CD4-positive, alpha-beta memory T cell (primary cell): Measurements from ENCODE around the gene TSPAN10. TPM values are rescaled to one million over a fixed set of nuclear protein-coding genes. Genes with fewer than 3 reads are reported as not detected.
A peak's percentile ranks its signal among the peaks of the same experiment; 100 is the strongest.

ENCODE experiments used
- CTCF ChIA-PET: fragments of 350-600 bp; sonication (Branson Sonifier 250); formaldehyde crosslinking; loops from one replicate; lab custom pipeline; 2021; ENCODE audit warnings: inconsistent platforms; ENCODE audit not compliant: partially characterized antibody; lab: Charles Lee
- POLR2A ChIA-PET: fragments of 350-600 bp; sonication (Branson Sonifier 250); formaldehyde crosslinking; loops from one replicate; lab custom pipeline; 2021; ENCODE audit not compliant: partially characterized antibody; lab: Charles Lee
- DNase-seq, 5 donors: peaks; one replicate each; pipeline versions ENCODE4 v3.0.0 to v3.0.0-alpha.2; 2020 to 2022; ENCODE audit warnings: mixed read lengths in 1 of 5
- H3K27ac ChIP-seq: one replicate; pipeline ENCODE4 v1.7.0; 2013; ENCODE audit warnings: low read depth, low read length
- H3K27me3 ChIP-seq: 2 replicates; pipeline ENCODE4 v1.7.0; 2013; ENCODE audit warnings: mild to moderate bottlenecking, low read length, moderate library complexity; ENCODE audit not compliant: insufficient read depth
- H3K36me3 ChIP-seq: 2 replicates; pipeline ENCODE4 v1.7.0; 2013; ENCODE audit warnings: mild to moderate bottlenecking, low read length, moderate library complexity; ENCODE audit not compliant: insufficient read depth
- H3K4me1 ChIP-seq: 2 replicates; pipeline ENCODE4 v1.7.0; 2013; ENCODE audit warnings: mild to moderate bottlenecking, low read length, moderate library complexity; ENCODE audit not compliant: insufficient read depth
- H3K4me3 ChIP-seq, 2 donors: one replicate each; pipeline ENCODE4 v1.7.0; 2013; ENCODE audit warnings: low read length in 2 of 2, mild to moderate bottlenecking in 1 of 2
- H3K9me3 ChIP-seq, 2 donors: one replicate each; pipeline ENCODE4 v1.7.0; 2013; ENCODE audit warnings: low read length in 2 of 2, control low read depth in 1 of 2; ENCODE audit not compliant: control insufficient read depth in 1 of 2
- H3K27ac Mint-ChIP-seq, 7 donors: one replicate each; pipeline ENCODE4 v1.8.0; 2020 to 2021; ENCODE audit warnings: mixed read lengths in 7 of 7, mild to moderate bottlenecking in 6 of 7, inconsistent platforms in 3 of 7, moderate library complexity in 3 of 7
- H3K27me3 Mint-ChIP-seq, 2 donors: one replicate each; pipeline ENCODE4 v1.8.0; 2020 to 2021; ENCODE audit warnings: mixed read lengths in 2 of 2
- H3K36me3 Mint-ChIP-seq, 2 donors: one replicate each; pipeline ENCODE4 v1.8.0; 2020 to 2021; ENCODE audit warnings: mixed read lengths in 2 of 2, inconsistent platforms in 1 of 2, mild to moderate bottlenecking in 1 of 2
- H3K4me1 Mint-ChIP-seq, 4 donors: one replicate each; pipeline ENCODE4 v1.8.0; 2020 to 2021; ENCODE audit warnings: mixed read lengths in 4 of 4, mild to moderate bottlenecking in 1 of 4
- H3K4me3 Mint-ChIP-seq, 8 donors: one replicate each; pipeline ENCODE4 v1.8.0; 2020 to 2021; ENCODE audit warnings: mixed read lengths in 8 of 8, mild to moderate bottlenecking in 7 of 8, moderate library complexity in 6 of 8, inconsistent platforms in 3 of 8
- H3K9me3 Mint-ChIP-seq, 8 donors: one replicate each; pipeline ENCODE4 v1.8.0; 2020 to 2021; ENCODE audit warnings: mixed read lengths in 8 of 8, mild to moderate bottlenecking in 5 of 8, inconsistent platforms in 3 of 8, moderate library complexity in 1 of 8
- intact Hi-C: fragments of 100-400 bp; cut with micrococcal nuclease; formaldehyde crosslinking; loops from one replicate; pipeline ENCODE4 v1.15.1; 2023
- polyA plus RNA-seq, 2 donors: library from polyadenylated mRNA; unstranded; fragments of 300-500 nt; fragmentation: Illumina TruSeq; gene quantifications; one replicate each; pipeline ENCODE4 v1.2.3, GENCODE V29; 2021
- total RNA-seq, 2 experiments: library from RNA; stranded (reverse); gene quantifications; one replicate each; pipeline ENCODE4 v1.2.3, GENCODE V29; 2021

TSPAN10 gene
- total and polyA plus RNA-seq, 4 experiments from 2014 or later = 0.10 to 1.2 (median 0.65) TPM

- no peak overlapping the region for H3K27ac Mint-ChIP-seq
- H3K4me1 ChIP-seq = no peaks in the 10 kb centered on the region
Observed at GRCh38 chr17:81644976-81645952, 8.3 kb downstream of the TSPAN10 start.

GRCh38 chr17:81646869-81647600 is 10.0 kb downstream of the TSPAN10 start:
- no peaks in the 10 kb centered on the region for H3K4me1 ChIP-seq
- H3K27ac ChIP-seq = no peak overlapping the region
- Mint-ChIP-seq H3K27me3 (peaks cover 11 to 16% of the 10 kb centered on the region in 2 donors), H3K9me3 (peaks cover 0 to 4% (median 0%) of the 10 kb centered on the region in 8 donors), H3K4me3 (no peak overlapping the region), H3K27ac (peak overlapping the region in 1 of 7 donors; percentile 41), H3K4me1 (peaks cover 0 to 5% (median 3%) of the 10 kb centered on the region in 4 donors), H3K36me3 (no peaks in the 10 kb centered on the region)
- H3K4me3 ChIP-seq = no peak overlapping the region
- intact Hi-C loops = no loop called here
- DNase-seq = no peak
- ChIA-PET CTCF (no interaction called here), POLR2A (no interaction called here)
- H3K36me3 ChIP-seq = no peaks in the 10 kb centered on the region
- no peaks in the 10 kb centered on the region for H3K27me3 ChIP-seq
- H3K9me3 ChIP-seq = no peaks in the 10 kb centered on the region

More at GRCh38 chr17:81644976-81645952, 8.3 kb downstream of the TSPAN10 start:
- ChIA-PET CTCF (no interaction called here), POLR2A (no interaction called here)
- H3K36me3 ChIP-seq = no peaks in the 10 kb centered on the region
- H3K27me3 ChIP-seq = no peaks in the 10 kb centered on the region
- intact Hi-C loops = no loop called here
- Mint-ChIP-seq H3K4me3 (no peak overlapping the region), H3K36me3 (no peaks in the 10 kb centered on the region), H3K4me1 (no peaks in the 10 kb centered on the region), H3K9me3 (peaks cover 0 to 4% (median 0%) of the 10 kb centered on the region in 8 donors), H3K27me3 (peaks cover 6 to 11% of the 10 kb centered on the region in 2 donors)
- no peak for DNase-seq
- no peak overlapping the region for H3K4me3 ChIP-seq
- H3K27ac ChIP-seq = no peak overlapping the region
- no peaks in the 10 kb centered on the region for H3K9me3 ChIP-seq

GRCh38 chr17:81647640-81648012 is 10.6 kb downstream of the TSPAN10 start:
- H3K4me3 Mint-ChIP-seq = no peak overlapping the region
- POLR2A ChIA-PET = no interaction called here
- Histone ChIP-seq H3K4me1 (no peaks in the 10 kb centered on the region), H3K27me3 (no peaks in the 10 kb centered on the region), H3K4me3 (no peak overlapping the region), H3K27ac (no peak overlapping the region), H3K36me3 (no peaks in the 10 kb centered on the region), H3K9me3 (no peaks in the 10 kb centered on the region)
- intact Hi-C loops = no loop called here
- DNase-seq = no peak
- CTCF ChIA-PET = no interaction called here
- H3K27ac Mint-ChIP-seq = no peak overlapping the region
- no peaks in the 10 kb centered on the region for H3K36me3 Mint-ChIP-seq
- peaks cover 0 to 5% (median 3%) of the 10 kb centered on the region in 4 donors for H3K4me1 Mint-ChIP-seq
- peaks cover 11 to 16% of the 10 kb centered on the region in 2 donors for H3K27me3 Mint-ChIP-seq
- H3K9me3 Mint-ChIP-seq = peaks cover 0 to 4% (median 0%) of the 10 kb centered on the region in 8 donors

- DNase-seq = no peak
- no peak overlapping the region for H3K4me3 ChIP-seq
- Mint-ChIP-seq H3K9me3 (peaks cover 0 to 4% (median 0%) of the 10 kb centered on the region in 8 donors), H3K27me3 (peaks cover 11 to 16% of the 10 kb centered on the region in 2 donors), H3K27ac (no peak overlapping the region), H3K4me3 (no peak overlapping the region), H3K4me1 (peaks cover 0 to 5% (median 3%) of the 10 kb centered on the region in 4 donors), H3K36me3 (no peaks in the 10 kb centered on the region)
- no peak overlapping the region for H3K27ac ChIP-seq
- no peaks in the 10 kb centered on the region for H3K9me3 ChIP-seq
- H3K36me3 ChIP-seq = no peaks in the 10 kb centered on the region
- CTCF ChIA-PET = no interaction called here
- H3K27me3 ChIP-seq = no peaks in the 10 kb centered on the region
- intact Hi-C loops = no loop called here
- H3K4me1 ChIP-seq = peaks cover 4% of the 10 kb centered on the region
- POLR2A ChIA-PET = no interaction called here
Observed at GRCh38 chr17:81648013-81648706, 11.2 kb downstream of the TSPAN10 start.

GRCh38 chr17:81648707-81649085 is 11.7 kb downstream of the TSPAN10 start:
- Mint-ChIP-seq H3K27ac (no peak overlapping the region), H3K36me3 (no peaks in the 10 kb centered on the region), H3K4me1 (peaks cover 3 to 9% (median 5%) of the 10 kb centered on the region in 4 donors), H3K27me3 (peaks cover 14 to 19% of the 10 kb centered on the region in 2 donors), H3K4me3 (no peak overlapping the region), H3K9me3 (peaks cover 0 to 4% (median 0%) of the 10 kb centered on the region in 8 donors)
- intact Hi-C loops = no loop called here
- no peaks in the 10 kb centered on the region for H3K27me3 ChIP-seq
- H3K4me3 ChIP-seq = no peak overlapping the region
- CTCF ChIA-PET = no interaction called here
- DNase-seq = no peak
- peaks cover 8% of the 10 kb centered on the region for H3K4me1 ChIP-seq
- H3K9me3 ChIP-seq = no peaks in the 10 kb centered on the region
- no peak overlapping the region for H3K27ac ChIP-seq
- POLR2A ChIA-PET = interaction anchor here (0.6 kb wide), 1 partner anchor 93 kb away, joined by 3 read pairs; no protein-coding TSS in a partner anchor
- no peaks in the 10 kb centered on the region for H3K36me3 ChIP-seq

GRCh38 chr17:81650951-81651350 is 14.0 kb downstream of the TSPAN10 start:
- Histone ChIP-seq H3K36me3 (no peaks in the 10 kb centered on the region), H3K9me3 (no peaks in the 10 kb centered on the region), H3K27ac (no peak overlapping the region), H3K4me3 (no peak overlapping the region), H3K4me1 (peaks cover 8% of the 10 kb centered on the region), H3K27me3 (no peaks in the 10 kb centered on the region)
- no peak for DNase-seq
- H3K4me3 Mint-ChIP-seq = no peak overlapping the region
- peaks cover 0 to 4% (median 0%) of the 10 kb centered on the region in 8 donors for H3K9me3 Mint-ChIP-seq
- no peak overlapping the region for H3K27ac Mint-ChIP-seq
- H3K36me3 Mint-ChIP-seq = no peaks in the 10 kb centered on the region
- ChIA-PET POLR2A (no interaction called here), CTCF (no interaction called here)
- peaks cover 3 to 14% (median 5%) of the 10 kb centered on the region in 4 donors for H3K4me1 Mint-ChIP-seq
- intact Hi-C loops = no loop called here
- H3K27me3 Mint-ChIP-seq = peaks cover 13 to 19% of the 10 kb centered on the region in 2 donors
